ENCODE results near the gene FGD2.

GRCh38 chr6:36969988-36970891 is 35.2 kb upstream of the FGD2 start:
- TF ChIP-seq CTCF (IDR thresholded peaks at IDR 0.05; ENCODE audit: low read length): no peak
- no peak for TF ChIP-seq EZH2 (IDR thresholded peaks at IDR 0.05; ENCODE audit: borderline replicate concordance, low read length)

All from OCI-LY1 (cell line).